ENCODE measurements around the gene ANKRD28. TPM values are rescaled to one million over a fixed set of nuclear protein-coding genes. Genes with fewer than 3 reads are reported as not detected.

ANKRD28 gene
- total RNA-seq, 1 experiment from 2014 or later: 47.5 TPM

- no TSS peak for BruUV-seq (replicated peaks)
- no peak for ATAC-seq
- CTCF ChIA-PET: interaction anchor here (1.3 kb wide), 1 partner anchor 157 kb away, joined by 4 read pairs; no protein-coding TSS in a partner anchor
- H3K27ac ChIP-seq (ENCODE audit: low read depth, low read length): no peak overlapping the region
- no peaks in the 10 kb centered on the region for H4K20me1 ChIP-seq (ENCODE audit: insufficient read depth)
- no peak overlapping the region for H3K4me3 ChIP-seq (replicated peaks in 1 of 2; ENCODE audit: low read depth in 1 of 2, low read length in 2 of 2)
- H3K79me2 ChIP-seq (ENCODE audit: insufficient read depth, low read length): peaks cover 70% of the 10 kb centered on the region
- POLR2A ChIA-PET: no interaction called here
- TF ChIP-seq CBX3 (IDR thresholded peaks at IDR 0.05; ENCODE audit: low read depth): no peak
- TF ChIP-seq SP1 (IDR thresholded peaks at IDR 0.05; ENCODE audit: low read depth): no peak
- no peak for TF ChIP-seq ZNF274 (IDR thresholded peaks at IDR 0.05; ENCODE audit: low read depth, low read length)
- TF ChIP-seq, protein P1, sequence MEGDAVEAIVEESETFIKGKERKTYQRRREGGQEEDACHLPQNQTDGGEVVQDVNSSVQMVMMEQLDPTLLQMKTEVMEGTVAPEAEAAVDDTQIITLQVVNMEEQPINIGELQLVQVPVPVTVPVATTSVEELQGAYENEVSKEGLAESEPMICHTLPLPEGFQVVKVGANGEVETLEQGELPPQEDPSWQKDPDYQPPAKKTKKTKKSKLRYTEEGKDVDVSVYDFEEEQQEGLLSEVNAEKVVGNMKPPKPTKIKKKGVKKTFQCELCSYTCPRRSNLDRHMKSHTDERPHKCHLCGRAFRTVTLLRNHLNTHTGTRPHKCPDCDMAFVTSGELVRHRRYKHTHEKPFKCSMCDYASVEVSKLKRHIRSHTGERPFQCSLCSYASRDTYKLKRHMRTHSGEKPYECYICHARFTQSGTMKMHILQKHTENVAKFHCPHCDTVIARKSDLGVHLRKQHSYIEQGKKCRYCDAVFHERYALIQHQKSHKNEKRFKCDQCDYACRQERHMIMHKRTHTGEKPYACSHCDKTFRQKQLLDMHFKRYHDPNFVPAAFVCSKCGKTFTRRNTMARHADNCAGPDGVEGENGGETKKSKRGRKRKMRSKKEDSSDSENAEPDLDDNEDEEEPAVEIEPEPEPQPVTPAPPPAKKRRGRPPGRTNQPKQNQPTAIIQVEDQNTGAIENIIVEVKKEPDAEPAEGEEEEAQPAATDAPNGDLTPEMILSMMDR (IDR thresholded peaks at IDR 0.05 in 2 of 3, conservative IDR thresholded peaks at IDR 0.05 in 1 of 3; ENCODE audit: borderline replicate concordance in 1 of 3, insufficient read depth in 1 of 3, low read depth in 2 of 3, low read length in 2 of 3): no peak
- TF ChIP-seq SIN3A (IDR thresholded peaks at IDR 0.05; ENCODE audit: low read depth): no peak
- TF ChIP-seq, protein P2, sequence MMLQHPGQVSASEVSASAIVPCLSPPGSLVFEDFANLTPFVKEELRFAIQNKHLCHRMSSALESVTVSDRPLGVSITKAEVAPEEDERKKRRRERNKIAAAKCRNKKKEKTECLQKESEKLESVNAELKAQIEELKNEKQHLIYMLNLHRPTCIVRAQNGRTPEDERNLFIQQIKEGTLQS (IDR thresholded peaks at IDR 0.05): no peak
- TF ChIP-seq ELF1 (IDR thresholded peaks at IDR 0.05; ENCODE audit: borderline replicate concordance, low read depth): no peak
- TF ChIP-seq, protein P3, sequence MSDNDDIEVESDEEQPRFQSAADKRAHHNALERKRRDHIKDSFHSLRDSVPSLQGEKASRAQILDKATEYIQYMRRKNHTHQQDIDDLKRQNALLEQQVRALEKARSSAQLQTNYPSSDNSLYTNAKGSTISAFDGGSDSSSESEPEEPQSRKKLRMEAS (IDR thresholded peaks at IDR 0.05): no peak
- no peak for TF ChIP-seq EZH2phosphoT487 (IDR thresholded peaks at IDR 0.05; ENCODE audit: borderline replicate concordance)
- no peak for TF ChIP-seq TCF7L2 (IDR thresholded peaks at IDR 0.05; ENCODE audit: borderline replicate concordance, extremely low read depth, insufficient read depth, insufficient read length)
- no peak for TF ChIP-seq POLR2A (IDR thresholded peaks at IDR 0.05; ENCODE audit: borderline replicate concordance, extremely low read depth, insufficient read depth, insufficient read length)
- TF ChIP-seq, protein P4, sequence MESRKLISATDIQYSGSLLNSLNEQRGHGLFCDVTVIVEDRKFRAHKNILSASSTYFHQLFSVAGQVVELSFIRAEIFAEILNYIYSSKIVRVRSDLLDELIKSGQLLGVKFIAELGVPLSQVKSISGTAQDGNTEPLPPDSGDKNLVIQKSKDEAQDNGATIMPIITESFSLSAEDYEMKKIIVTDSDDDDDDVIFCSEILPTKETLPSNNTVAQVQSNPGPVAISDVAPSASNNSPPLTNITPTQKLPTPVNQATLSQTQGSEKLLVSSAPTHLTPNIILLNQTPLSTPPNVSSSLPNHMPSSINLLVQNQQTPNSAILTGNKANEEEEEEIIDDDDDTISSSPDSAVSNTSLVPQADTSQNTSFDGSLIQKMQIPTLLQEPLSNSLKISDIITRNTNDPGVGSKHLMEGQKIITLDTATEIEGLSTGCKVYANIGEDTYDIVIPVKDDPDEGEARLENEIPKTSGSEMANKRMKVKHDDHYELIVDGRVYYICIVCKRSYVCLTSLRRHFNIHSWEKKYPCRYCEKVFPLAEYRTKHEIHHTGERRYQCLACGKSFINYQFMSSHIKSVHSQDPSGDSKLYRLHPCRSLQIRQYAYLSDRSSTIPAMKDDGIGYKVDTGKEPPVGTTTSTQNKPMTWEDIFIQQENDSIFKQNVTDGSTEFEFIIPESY (IDR thresholded peaks at IDR 0.05; ENCODE audit: extremely low read depth, insufficient replicate concordance, low read length): no peak
- no peak for TF ChIP-seq EGR1 (IDR thresholded peaks at IDR 0.05; ENCODE audit: low read depth)
- RAD21 ChIA-PET (ENCODE audit: low non-redundant PET in 1 of 2, low total read pairs in 2 of 2, uncharacterized antibody in 2 of 2, unreplicated experiment in 2 of 2): no interaction called here
- no peaks in the 10 kb centered on the region for H3K27me3 ChIP-seq (ENCODE audit: insufficient read depth, low read length)
- H3K9ac ChIP-seq (ENCODE audit: low read length): no peak overlapping the region
- H3K4me2 ChIP-seq (ENCODE audit: low read length): no peak overlapping the region
- no peak overlapping the region for H2AFZ ChIP-seq (ENCODE audit: low read depth, low read length, poor library complexity, severe bottlenecking)
- H3K9me2 ChIP-seq (ENCODE audit: insufficient read depth): no peaks in the 10 kb centered on the region
- H3K4me1 ChIP-seq (ENCODE audit: control insufficient read depth in 1 of 2, insufficient read depth in 2 of 2, low read length in 2 of 2): peaks cover 2 to 11% of the 10 kb centered on the region in 2 experiments; a peak in 3 of 4 replicates
- 0 out of 4 replicates have a peak, but pooled peaks cover 0 to 6% of the 10 kb centered on the region in 2 experiments for H3K36me3 ChIP-seq (ENCODE audit: control insufficient read depth in 1 of 2, insufficient read depth in 2 of 2, low read length in 2 of 2)
- intact Hi-C loops (cut with micrococcal nuclease): no loop called here
- no peak for DNase-seq (ENCODE audit: low read depth, low spot score)
- H3K9me3 ChIP-seq (ENCODE audit: control insufficient read depth in 1 of 2, insufficient read depth in 1 of 2, low read depth in 1 of 2, low read length in 2 of 2): no peaks in the 10 kb centered on the region
These were observed 10.3 kb downstream of the ANKRD28 start for GRCh38 chr3:15787526-15787925.
